LoVo (cell line): ENCODE data around the gene ULK4.
"Not testable (repeated sequence)": the region's sequence is repeated elsewhere in the genome, so short reads cannot be mapped to it uniquely, and the experiment has no call there.

Experiments
- DNase-seq: peaks from one replicate; pipeline ENCODE4 v3.0.0-alpha.2; 2016; ENCODE audit warnings: low spot score

The ULK4 gene

DNA sequence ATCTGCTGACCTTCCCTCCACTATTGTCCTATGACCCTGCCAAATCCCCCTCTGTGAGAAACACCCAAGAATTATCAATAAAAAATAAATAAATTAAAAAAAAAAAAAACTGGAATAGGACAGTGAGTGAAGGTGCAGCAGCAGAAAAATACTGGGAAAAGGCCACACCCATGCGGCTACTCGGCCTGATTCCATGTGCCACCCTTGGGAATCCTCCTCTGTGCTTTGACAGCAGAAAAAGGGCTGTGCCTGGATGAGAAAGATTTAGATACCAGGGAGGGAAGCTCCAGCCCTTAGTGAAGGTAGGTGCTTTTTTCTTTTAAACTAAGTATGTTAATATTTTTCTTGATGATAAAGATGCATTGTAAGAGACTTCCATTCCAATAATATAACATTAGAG lies 654.8 kb downstream of the ULK4 start:
- DNase-seq: no peak

DNA sequence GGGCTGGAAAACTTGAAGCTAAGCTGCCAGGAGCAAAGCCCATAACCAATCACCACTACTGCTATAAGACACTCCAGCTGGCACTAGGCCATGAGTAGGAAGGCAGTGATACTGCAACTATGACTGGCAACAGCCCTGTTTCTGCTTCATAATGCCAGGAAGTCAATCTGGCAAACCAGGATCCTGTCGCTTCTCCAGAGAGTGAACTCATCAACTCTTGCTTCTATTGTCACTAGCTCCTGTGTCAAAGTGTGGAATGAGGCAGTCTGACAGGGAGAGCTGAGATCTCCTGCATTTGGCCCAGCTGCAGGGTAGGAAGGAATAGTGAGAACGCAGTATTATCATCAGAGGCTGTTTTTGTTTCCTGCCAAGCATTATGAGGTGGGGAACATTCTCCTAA lies 657.3 kb downstream of the ULK4 start:
- DNase-seq: no peak

DNA sequence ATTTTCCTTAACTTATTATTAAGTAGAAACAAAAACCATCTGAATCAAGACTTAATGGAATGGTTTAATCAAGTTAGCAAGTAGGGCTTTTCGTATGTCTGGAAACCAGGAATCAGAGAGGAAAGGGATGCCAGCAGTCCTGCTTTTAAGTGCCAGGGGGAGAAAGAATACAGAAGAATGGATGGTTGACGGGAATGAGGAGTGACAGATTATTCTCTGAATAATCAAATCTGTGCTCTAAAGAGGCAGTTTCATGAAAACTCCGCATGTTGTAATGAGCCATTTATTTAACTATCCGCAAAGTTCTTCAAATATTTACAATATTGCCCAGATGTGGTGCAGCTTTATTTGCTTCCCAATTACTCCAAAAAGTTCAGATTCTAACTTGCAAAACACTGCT lies 659.6 kb downstream of the ULK4 start:
- no peak for DNase-seq

DNA sequence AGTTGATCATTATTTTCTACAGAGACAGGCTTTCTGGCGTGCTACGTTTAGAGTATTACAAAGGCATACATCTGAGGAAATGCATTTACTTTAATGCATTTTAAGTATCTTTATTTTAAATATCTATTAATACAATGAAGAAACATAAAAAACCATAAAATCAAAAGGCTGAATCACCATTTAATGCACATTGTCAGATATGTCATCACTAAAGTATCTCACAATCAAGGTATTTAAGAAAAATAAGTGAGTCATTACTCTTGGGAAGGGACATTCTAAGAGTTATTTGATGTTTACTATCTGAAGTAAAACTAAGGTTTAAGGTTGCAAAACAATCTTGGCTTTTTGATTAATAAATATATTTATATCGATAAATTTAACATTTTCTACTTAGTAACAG lies 660.4 kb downstream of the ULK4 start:
- DNase-seq: no peak

DNA sequence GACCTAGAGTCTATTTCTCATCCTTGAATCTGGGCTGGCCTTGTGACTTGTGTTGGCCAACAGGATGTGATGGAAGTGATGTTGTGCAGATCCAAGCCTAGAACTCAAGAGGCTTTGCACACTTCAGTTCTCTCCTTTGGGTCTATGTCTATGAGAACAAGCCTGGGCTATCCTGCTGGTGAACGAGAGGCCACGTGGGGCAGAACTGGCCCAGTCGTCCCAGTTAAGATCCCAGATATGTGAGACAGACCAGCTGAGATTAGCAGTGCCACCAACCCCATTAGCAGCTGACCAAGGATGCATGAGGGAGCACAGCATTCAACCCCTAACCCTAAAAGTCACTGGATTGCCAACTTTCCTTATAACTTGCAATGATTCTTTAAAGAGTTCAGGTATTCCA lies 662.9 kb downstream of the ULK4 start:
- no peak for DNase-seq

DNA sequence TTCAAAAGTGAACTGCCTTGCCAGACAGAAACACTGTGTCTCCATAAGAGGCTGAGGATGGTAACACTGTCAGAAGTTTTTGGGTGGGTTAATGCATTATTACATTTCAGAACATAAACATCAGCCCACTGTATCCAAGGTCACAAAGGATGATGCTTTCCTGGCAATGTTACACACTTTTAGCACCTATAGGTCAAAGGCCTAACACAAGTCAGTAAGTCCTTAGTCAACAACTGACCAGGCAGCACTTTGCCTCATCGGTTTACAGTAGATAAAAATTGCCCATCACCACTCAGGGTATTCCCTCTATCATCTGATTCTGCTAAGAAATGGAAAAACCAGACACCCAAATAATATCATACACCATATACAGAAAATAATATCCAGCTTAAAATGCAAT lies 664.2 kb downstream of the ULK4 start:
- no peak for DNase-seq

DNA sequence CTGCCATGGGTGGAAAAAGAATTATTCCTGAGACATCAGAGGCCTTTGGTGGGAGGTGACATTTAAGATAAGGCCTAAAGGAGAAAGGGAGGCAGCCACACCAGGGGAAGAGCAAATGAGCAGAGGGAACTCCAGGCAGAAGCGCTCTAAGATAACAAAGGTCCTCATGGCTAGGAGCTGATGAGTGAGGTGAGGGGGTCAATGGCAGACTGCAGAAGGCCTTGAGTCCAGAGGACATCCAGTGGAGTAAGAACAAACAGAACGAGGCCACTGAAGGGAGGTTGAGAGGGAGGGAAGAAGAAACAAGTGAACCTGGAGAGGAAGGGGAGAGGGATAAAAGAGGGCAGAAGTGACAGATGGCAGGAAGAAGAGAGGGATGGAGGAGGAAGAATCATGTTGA lies 665.3 kb downstream of the ULK4 start:
- DNase-seq: no peak

DNA sequence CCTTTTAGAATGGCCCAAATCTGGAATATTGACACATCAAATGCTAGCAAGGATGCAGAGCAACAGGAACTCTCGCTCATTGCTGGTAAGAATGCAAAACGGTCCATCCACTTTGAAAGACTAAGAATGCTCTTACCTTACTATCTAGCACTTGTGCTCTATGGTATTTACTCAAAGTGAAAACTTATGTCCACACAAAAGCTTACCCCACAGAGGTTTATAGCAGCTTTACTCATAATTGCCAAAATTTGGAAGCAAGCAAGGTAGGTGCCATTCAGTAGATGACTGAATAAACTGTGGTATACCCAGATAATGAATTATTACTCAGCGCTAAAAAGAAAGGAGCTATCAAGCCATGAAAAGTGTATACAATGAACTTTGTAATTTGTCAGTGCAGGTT lies 666.2 kb downstream of the ULK4 start:
- DNase-seq: no peak

DNA sequence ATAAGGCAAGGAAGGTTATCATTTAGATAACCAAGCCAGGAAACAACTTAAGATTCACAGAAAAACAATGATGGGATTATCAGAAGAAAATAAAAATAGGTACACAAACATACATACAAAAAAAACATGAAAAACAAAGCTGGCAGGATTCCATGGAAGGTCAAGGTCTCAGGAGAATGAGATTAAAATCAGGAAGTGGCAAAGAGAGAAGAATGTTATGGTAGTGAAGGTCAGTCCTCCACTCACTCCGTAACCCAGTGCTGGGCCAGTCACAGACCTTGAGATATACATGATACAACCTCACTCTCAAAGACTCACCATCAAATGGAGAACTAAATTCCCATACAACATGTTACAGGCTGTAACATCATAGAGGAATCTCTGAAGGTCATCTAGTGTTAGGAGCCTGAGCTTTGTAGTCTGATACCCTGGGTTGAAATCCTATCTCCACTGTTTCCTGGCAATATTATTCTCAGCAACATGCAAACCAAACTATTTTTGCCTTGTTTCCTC lies 668.7 kb downstream of the ULK4 start:
- no peak for DNase-seq

DNA sequence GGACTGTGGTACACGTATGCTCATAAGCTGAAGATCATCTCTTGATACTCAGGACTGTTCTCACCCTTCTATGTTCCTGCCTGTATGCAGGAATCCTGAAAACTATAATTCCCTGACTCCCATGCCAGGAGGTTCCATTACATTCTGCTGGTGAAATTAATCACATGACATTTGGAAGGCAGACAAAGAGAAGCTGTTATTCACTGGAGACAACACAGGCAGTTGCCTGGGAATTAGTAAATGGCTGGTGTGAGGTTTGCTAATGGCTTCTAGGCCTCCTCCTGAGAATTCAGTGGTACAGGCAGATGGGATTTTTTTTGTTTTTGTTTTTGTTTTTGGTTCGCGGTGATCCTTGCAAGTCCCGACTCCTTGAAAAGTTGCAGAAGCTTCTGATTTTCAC lies 671.2 kb downstream of the ULK4 start:
- DNase-seq: no peak

DNA sequence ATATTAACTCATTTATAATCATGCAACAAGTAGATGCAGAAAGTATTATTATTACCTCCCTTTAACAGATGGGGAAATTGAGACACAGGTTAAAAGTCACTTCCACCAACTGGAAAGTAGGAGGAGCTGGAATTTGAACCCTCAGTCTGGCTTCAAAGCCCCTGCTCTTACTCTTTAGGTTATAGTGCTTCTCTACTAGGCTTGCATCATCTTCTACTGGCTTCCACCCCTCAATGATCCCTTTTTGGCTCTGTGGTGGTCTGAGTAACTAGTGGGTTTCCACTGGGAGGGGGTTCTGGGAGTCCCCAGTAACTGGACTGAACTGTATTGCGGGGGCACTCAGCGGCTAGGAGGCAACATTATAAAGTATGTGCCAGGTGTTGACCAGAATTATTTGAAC lies 671.6 kb downstream of the ULK4 start:
- no peak for DNase-seq

DNA sequence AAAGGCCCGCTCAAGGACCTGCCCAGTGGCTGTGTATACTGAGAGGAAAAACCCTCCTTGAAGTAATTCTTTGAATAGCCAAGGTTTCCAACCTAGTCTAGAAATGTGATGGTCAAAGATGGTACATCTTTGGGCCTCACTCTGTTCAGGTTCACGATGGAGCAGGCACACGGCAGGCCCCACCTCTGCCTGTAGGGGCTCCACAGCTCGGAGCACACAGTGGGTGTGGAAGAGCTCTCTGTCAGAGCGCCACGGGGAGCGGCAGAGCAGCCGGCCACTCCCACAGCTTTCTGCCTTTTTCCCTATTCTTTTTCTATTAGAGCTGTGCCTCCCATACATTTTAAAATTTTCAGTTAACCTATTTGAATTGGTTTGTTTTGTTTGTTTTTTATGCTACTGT lies 673.1 kb downstream of the ULK4 start:
- DNase-seq: no peak

DNA sequence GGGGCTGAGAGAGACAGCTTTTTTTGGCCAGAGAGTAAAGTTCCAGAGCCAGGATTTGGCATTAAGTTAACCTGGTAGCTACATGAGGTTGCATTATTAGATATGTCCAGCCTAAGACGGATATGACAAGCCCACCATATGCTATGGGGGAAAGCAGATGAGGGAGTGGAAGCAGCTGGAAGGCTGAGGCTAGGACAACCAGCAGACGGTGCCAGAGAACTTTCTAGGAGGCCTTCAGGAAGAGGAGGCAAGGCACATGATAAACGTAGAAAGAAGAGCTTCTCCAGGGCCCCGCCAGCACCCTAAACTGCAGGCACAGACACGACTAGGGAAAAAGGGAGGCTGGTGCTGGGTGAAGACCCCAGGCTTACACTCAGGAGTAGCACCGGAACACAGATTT lies 675.6 kb downstream of the ULK4 start:
- no peak for DNase-seq

DNA sequence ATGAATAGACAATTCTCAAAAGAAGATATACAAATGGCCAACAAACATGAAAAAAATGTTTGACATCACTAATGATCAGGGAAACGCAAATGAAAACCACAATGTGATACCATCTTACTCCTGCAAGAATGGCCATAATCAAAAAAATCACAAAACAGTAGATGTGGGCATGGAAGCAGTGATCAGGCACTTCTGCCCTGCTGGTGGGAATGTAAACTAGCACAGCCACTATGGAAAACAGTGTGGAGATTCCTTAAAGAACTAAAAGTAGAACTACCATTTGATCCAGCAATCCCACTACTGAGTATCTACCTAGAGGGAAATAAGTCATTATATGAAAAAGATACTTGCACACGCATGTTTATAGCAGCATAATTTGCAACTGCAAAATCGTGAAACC lies 677.0 kb downstream of the ULK4 start:
- DNase-seq: not testable (repeated sequence)

DNA sequence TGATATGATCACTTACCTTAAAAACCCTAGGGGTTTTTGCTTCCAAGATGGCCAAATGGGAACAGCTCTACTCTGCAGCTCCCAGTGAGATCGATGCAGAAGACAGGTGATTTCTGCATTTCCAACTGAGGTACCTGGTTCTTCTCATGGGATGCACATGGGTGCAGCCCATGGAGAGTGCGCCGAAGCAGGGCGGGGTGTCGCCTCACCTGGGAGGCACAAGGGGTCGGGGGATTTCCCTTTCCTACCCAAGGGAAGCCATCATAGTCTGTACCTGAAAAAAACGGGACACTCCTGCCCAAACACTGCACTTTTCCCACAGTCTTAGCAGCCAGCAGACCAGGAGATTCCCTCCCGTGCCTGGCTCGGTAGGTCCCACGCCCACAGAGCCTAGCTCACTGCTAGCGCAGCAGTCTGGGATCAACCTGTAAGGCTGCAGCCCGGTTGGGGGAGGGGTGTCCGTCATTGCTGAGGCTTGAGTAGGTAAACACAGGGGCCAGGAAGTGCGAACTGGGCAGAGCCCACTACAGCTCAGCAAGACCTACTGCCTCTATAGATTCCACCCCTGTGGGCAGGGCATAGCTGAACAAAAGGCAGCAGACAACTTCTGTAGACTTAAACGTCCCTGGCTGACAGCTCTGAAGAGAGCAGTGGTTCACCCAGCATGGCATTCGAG lies 684.0 kb downstream of the ULK4 start:
- DNase-seq: no peak

DNA sequence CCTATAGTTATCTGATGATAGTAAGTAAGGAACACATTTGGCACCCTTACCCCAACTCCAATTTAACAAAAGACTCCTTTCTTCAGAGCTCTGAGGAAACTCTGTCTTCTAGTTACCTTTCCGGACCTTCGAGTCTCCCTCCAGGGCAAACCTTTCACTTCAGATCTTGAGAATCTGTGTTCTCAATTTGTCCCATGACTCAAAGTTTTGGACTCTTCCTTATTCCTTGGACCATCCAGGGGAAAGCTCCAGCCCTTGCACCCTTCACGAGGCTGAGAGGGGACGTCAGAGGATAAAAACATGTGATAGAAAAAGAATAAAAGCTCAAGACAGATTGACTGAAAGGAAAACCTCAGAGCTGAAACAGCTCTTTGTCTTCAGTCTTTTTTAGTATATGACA lies 685.7 kb downstream of the ULK4 start:
- DNase-seq: no peak

DNA sequence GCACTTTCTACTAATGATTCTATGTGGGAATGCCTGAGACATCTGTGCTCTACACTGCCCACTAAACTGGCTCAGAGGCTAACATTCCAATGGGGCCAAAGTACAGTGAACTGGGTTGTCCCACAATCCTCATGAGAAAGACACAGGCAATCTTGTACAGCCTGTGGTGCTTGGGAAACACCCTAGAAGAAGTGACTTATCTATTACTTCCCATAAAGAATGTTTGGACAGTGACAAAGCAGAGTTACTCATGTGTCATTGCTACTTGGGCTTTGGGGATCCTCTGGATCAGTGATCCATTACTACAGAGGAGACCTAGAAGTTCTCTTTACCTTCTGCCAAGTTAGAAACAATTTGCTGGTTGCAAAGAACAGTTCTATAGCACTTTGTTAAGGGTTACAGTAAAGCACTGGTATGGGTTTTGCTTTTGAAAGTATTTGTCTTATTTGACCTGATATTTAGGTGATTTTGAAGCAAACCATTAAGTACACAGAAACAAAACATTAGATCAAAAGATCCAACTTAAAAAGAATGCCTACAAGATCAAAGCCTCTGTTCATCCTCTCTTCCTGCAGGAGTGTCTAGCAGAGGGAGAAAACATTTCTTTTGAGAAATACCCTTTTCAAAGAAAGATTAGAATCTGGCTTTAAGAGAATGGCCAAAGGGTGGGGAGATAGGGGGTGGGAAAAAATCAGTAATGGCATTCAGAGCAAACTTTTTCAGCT lies 686.8 kb downstream of the ULK4 start:
- DNase-seq: peak; percentile 63

DNA sequence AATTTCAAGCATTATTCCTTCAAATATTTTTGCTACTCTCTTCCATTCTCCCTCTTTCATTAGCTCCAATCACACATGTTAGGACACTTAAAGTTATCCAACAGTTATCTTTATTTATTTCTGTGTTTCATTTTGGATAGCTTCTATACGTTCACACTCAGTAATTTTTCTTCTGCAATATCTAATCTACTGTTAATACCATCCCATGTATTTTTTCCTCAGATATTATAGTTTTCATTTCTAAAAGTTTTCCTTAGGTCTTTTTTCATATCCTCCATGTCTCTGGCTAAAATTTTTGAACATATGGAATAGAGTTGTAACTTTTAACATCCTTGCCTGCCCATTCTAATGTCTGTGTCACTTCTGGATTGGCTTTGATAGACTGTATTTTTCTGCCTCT lies 689.2 kb downstream of the ULK4 start:
- no peak for DNase-seq

DNA sequence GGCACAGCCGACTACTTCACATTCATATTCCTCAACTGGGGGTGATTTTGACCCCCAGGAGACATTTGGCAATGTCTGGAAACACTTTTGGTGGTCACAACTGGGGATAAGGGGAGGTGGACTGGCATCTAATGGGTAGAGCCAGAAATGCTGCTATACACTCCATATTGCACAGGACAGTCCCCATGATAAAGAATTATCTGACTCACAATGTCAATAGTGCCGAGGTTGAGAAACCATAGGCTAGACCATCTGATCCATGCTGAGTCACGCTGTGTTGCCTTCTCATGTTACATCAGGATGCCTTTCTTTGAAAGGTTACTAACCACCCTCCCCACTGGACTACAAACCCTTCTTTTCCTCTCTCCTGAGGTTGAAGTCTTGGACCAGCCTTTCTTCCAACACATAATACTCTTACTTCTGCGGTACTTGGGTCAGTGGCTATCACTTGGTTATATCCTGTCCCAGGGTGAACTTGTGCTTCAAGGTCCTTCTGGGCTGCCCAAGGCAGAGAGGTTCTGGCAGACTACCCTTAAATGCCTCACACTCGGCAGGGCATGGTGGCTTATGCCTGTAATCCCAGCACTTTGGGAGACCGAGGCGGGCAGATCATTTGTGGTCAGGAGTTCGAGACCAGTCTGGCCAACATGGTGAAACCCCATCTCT lies 693.8 kb downstream of the ULK4 start:
- DNase-seq: peak; percentile 82

DNA sequence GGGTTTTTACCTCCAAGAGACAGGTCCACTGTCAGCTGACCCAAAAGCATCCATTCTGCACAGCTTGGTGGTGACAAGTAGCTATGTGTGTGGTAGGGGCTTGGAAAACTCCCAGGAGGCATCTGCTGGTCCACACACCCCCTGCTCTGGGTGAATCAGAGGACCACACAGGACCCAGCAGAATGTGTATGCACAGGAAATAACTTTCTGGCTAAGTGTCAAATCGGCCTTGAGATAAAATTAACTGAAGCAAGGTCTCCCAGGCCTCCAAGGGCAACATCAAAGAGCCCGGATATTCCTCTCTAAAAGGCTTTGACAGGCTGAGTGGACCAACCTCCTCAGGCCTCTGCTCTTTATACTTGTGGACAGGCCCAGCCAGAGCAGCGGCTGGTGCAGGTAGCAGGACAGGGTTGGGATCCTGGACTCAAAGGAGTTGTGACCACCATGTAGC lies 696.1 kb downstream of the ULK4 start:
- no peak for DNase-seq

DNA sequence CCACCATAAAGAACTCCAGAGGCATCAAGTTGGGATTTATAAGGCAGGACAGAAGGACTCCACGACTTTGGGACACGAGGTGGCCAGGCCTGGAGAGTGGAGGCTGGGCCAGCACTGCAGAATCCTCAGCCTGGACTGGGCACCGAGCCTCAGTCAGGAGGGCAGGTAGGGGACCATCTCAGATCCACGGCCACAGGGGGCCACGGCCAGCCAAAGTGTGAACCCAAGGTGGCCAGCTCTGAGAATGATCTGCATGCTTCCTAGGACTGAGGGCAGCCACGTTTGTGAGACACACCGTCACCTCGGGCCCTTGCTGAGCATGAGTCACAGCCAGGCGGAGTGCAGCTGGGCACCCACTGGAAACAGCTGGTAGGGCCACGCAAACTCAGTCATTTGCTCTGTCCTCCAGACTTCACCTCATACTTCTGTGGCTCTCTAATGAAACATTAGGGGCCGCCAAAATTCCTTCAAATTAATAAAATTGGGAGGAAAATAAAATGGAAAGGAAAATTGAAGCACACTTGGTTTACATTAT lies 696.8 kb downstream of the ULK4 start:
- no peak for DNase-seq

DNA sequence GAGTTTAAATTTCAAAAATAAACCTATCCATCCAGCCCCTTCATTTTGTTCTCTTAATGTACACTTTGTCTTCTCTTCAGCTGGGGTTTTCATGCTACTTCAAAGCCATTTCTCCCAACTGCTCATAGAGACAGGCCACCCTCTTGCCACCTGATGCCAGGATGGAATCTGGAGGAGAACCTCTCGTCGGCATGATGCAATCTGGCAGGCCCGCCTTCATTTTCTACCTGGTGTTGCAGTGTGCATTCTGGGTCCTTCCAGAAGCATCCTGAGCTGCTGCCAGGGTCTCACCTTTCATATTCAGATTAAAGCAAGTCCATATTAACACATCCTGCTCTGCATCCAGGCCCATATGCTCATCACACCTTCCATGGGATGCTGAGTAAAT lies 701.8 kb downstream of the ULK4 start:
- DNase-seq: no peak

DNA sequence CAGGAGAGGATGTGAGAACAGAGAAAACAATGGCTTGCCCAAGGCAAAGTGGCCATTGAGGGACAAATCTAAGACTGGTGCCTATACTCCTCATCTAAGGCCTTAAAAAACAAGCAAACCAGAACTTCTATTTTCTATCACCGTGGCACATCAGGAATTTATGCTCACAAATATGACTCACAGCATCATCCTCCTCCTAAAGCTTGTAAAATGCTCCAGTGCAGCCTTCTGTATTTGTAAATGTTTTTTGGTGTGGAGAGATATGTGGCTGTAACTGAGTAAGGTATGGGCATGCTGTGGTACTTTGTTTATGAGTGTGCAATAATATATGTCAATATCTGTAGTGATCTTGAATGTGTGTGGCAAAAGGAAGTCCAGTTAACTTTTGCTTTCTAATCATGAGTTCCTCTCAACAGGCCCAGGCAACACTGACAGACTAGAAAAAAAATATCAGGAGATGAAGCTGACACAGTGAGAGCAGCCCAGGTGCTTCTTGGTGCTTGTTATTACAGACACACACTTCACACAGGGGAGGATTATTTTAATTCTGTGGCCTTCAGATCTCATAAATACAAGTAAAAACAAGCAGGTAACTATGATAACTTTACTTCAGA lies 702.3 kb downstream of the ULK4 start:
- no peak for DNase-seq
